Measurements from ENCODE around the gene SENP5. TPM values are rescaled to one million over a fixed set of nuclear protein-coding genes. Genes with fewer than 3 reads are reported as not detected.

The SENP5 gene
- total and polyA plus RNA-seq, 8 donors, result 5.2 to 115 (median 38.8) TPM

DNA sequence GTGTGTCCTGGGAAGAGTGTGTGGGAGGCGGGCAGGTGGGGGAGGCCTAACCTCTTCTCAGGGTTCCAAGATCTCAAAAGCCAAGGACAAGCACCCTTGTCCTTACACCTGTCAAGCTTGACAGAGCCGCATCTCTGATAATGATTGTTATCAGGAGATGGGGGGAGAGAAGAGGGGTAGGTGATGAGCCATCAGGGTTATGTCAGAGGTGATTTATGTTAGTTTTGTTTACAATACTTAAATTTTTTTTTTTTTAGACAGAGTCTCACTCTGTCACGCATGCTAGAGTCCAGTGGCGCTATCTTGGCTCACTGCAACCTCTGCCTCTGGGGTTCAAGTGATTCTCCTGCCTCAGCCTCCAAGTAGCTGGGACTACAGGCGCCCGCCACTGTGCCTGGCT lies 82.0 kb downstream of the SENP5 start:
- H3K9me3 ChIP-seq, result no peaks in the 10 kb centered on the region
- intact Hi-C loops (cut with DNase I; ENCODE audit: low total_unique reads), result no loop called here
- H3K27me3 ChIP-seq, result no peaks in the 10 kb centered on the region
- H3K4me1 ChIP-seq, result peaks cover 0 to 7% (median under 1%) of the 10 kb centered on the region in 4 donors
- WGBS, 5 donors, result 88 to 96% (median 93%) methylated on average over 6 of the region's 6 CpGs
- H3K4me3 ChIP-seq, result no peak overlapping the region
- H3K36me3 ChIP-seq, result peaks cover 0 to 27% (median 17%) of the 10 kb centered on the region in 4 donors
- no peak overlapping the region for H3K27ac ChIP-seq
- TF ChIP-seq EP300 (IDR thresholded peaks at IDR 0.05), result no peak
- TF ChIP-seq POLR2A (IDR thresholded peaks at IDR 0.05), result no peak
- no peak for TF ChIP-seq POLR2AphosphoS5 (IDR thresholded peaks at IDR 0.05)
- TF ChIP-seq, protein P1, sequence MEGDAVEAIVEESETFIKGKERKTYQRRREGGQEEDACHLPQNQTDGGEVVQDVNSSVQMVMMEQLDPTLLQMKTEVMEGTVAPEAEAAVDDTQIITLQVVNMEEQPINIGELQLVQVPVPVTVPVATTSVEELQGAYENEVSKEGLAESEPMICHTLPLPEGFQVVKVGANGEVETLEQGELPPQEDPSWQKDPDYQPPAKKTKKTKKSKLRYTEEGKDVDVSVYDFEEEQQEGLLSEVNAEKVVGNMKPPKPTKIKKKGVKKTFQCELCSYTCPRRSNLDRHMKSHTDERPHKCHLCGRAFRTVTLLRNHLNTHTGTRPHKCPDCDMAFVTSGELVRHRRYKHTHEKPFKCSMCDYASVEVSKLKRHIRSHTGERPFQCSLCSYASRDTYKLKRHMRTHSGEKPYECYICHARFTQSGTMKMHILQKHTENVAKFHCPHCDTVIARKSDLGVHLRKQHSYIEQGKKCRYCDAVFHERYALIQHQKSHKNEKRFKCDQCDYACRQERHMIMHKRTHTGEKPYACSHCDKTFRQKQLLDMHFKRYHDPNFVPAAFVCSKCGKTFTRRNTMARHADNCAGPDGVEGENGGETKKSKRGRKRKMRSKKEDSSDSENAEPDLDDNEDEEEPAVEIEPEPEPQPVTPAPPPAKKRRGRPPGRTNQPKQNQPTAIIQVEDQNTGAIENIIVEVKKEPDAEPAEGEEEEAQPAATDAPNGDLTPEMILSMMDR (IDR thresholded peaks at IDR 0.05), result no peak
- no peak for DNase-seq

DNA sequence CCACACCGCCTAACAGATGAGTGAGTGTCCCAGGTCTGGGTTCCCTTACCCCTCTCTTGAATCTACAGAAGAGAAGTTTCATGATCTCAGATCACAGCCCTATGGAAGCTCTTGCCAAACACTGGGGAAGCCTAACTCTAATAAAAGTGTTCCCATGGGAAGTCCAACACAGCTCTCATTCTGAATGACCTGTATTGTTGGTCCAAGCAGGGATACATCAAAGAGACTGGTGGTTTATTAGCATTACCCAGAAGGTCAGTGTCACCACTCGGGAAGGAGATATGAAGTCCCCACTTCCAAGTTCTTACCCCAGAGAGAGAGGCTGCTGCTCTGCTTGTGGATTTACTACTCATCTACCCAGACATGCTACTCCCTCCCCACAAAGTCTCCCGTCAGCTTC lies 83.7 kb downstream of the SENP5 start:
- no peaks in the 10 kb centered on the region for H3K9me3 ChIP-seq
- TF ChIP-seq, protein P1 (IDR thresholded peaks at IDR 0.05), result no peak
- no peak for TF ChIP-seq POLR2A (IDR thresholded peaks at IDR 0.05)
- no peak for TF ChIP-seq POLR2AphosphoS5 (IDR thresholded peaks at IDR 0.05)
- TF ChIP-seq EP300 (IDR thresholded peaks at IDR 0.05), result no peak
- H3K4me1 ChIP-seq, result peaks cover 0 to 5% (median 0%) of the 10 kb centered on the region in 4 donors
- H3K27ac ChIP-seq, result no peak overlapping the region
- H3K36me3 ChIP-seq, result peaks cover 0 to 25% (median 10%) of the 10 kb centered on the region in 4 donors
- no peak for DNase-seq
- intact Hi-C loops (cut with DNase I; ENCODE audit: low total_unique reads), result no loop called here
- H3K27me3 ChIP-seq, result no peaks in the 10 kb centered on the region
- WGBS, 5 donors, result 89 to 96% (median 93%) methylated on average over 2 to 3 of the region's 3 CpGs
- H3K4me3 ChIP-seq, result no peak overlapping the region

DNA sequence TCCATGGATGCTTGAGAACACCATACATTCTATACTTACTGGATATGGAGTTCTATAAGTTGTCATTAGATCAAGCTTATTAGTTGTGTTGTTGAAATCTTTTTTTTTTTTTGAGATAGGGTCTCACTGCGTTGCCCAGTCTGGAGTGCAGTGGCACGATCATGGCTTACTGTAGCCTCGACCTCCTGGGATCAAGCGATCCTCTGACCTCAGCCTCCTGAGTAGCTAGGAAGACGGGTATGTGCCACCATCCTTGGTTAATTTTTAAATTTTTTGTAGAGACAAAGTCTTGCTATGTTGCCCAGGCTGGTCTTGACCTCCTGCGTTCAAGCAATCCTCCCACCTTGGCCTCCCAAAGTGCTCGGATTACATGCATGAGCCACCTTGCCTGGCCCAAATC lies 87.1 kb downstream of the SENP5 start:
- Histone ChIP-seq H3K27me3 (no peaks in the 10 kb centered on the region), H3K36me3 (peaks cover 0 to 13% (median 10%) of the 10 kb centered on the region in 4 donors), H3K27ac (no peak overlapping the region), H3K4me1 (no peaks in the 10 kb centered on the region), H3K9me3 (no peaks in the 10 kb centered on the region), H3K4me3 (no peak overlapping the region)
- intact Hi-C loops (cut with DNase I; ENCODE audit: low total_unique reads), result no loop called here
- no peak for DNase-seq
- TF ChIP-seq, protein P1 (IDR thresholded peaks at IDR 0.05), result no peak
- TF ChIP-seq POLR2A (IDR thresholded peaks at IDR 0.05) (no peak), EP300 (IDR thresholded peaks at IDR 0.05) (no peak), POLR2AphosphoS5 (IDR thresholded peaks at IDR 0.05) (no peak)
- 80 to 88% (median 83%) methylated on average over 7 of the region's 7 CpGs for WGBS, 5 donors

DNA sequence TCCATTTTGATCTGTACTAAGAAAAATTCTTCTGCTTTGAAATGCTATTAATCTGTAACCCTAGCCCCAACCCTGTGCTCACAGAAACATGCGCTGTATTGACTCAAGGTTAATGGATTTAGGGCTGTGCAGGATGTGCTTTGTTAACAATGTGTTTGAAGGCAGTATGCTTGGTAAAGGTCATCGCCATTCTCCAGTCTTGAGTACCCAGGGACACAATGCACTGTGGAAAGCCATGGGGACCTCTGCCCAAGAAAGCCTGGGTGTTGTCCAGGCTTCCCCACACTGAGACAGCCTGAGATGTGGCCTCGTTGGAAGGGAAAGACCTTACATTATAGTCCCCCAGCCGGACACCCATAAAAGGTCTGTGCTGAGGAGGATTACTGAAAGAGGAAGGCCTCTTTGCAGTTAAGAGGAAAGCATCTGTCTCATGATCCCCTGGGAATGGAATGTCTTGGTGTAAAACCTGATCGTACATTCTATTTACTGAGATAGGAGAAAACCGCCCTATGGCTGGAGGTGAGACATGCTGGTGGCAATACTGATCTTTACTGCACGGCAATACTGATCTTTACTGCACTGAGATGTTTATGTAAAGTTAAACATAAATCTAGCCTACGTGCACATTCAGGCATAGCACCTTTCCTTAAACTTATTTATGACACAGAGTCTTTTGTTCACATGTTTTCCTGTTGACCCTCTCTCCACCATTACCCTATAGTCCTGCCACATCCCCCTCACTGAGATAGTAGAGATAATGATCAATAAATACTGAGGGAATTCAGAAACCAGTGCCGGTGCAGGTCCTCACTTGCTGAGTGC lies 94.6 kb downstream of the SENP5 start:
- H3K9me3 ChIP-seq, result no peaks in the 10 kb centered on the region
- peaks cover 0 to 10% (median 5%) of the 10 kb centered on the region in 4 donors for H3K36me3 ChIP-seq
- peaks cover 0 to 23% (median 6%) of the 10 kb centered on the region in 4 donors for H3K4me1 ChIP-seq
- DNase-seq, result peak in 1 of 2 donors; percentile 76
- no peak overlapping the region for H3K4me3 ChIP-seq
- TF ChIP-seq EP300 (IDR thresholded peaks at IDR 0.05) (no peak), POLR2A (IDR thresholded peaks at IDR 0.05) (no peak), POLR2AphosphoS5 (IDR thresholded peaks at IDR 0.05) (no peak)
- TF ChIP-seq, protein P1 (IDR thresholded peaks at IDR 0.05), result no peak
- H3K27ac ChIP-seq, result peak overlapping the region in 1 of 5 donors; percentile 66
- WGBS, 5 donors, result 28 to 56% (median 53%) methylated on average over 9 of the region's 9 CpGs
- intact Hi-C loops (cut with DNase I; ENCODE audit: low total_unique reads), result loop anchor here (10.0 kb wide), 1 partner anchor 128 kb away; no protein-coding TSS in a partner anchor
- H3K27me3 ChIP-seq, result no peaks in the 10 kb centered on the region
